ENCODE data around the gene ATG2A. TPM values are rescaled to one million over a fixed set of nuclear protein-coding genes. Genes with fewer than 3 reads are reported as not detected.

Gene ATG2A
- total and polyA plus RNA-seq, 2 of the 8 experiments (the other 6 are each of a cell fraction or from before 2014, with no cell fraction given), result 12.1 to 22.1 TPM

- Histone ChIP-seq H2AFZ (ENCODE audit: low read length) (no peak overlapping the region), H2BK5ac (ENCODE audit: low read depth, low read length) (no peak overlapping the region), H3K27ac (ENCODE audit: low read depth, low read length) (no peak overlapping the region), H4K91ac (replicated peaks; ENCODE audit: insufficient read length, low read length) (no peak overlapping the region), H3K9ac (replicated peaks in 1 of 4; ENCODE audit: extremely low read depth in 1 of 4, low read depth in 3 of 4, low read length in 3 of 4) (no peak overlapping the region), H3K14ac (ENCODE audit: insufficient read length) (no peak overlapping the region), H3K56ac (replicated peaks; ENCODE audit: insufficient read length, low read depth, low read length) (no peak overlapping the region), H4K5ac (ENCODE audit: insufficient read length, low read depth, low read length) (no peak overlapping the region), H3K23me2 (ENCODE audit: low read depth, low read length) (no peaks in the 10 kb centered on the region), H3K4me1 (replicated peaks in 1 of 4; ENCODE audit: control insufficient read depth in 3 of 4, insufficient read depth in 4 of 4, low read length in 3 of 4) (peaks cover 0 to 14% (median 8%) of the 10 kb centered on the region in 4 experiments; a peak in 6 of 7 replicates), H3K79me1 (ENCODE audit: low read depth, low read length) (no peaks in the 10 kb centered on the region), H4K20me1 (replicated peaks in 1 of 2; ENCODE audit: control insufficient read depth in 1 of 2, insufficient read depth in 2 of 2, low read length in 2 of 2) (peaks cover 0 to 2% of the 10 kb centered on the region in 2 experiments), H3K18ac (ENCODE audit: extremely low read depth, low read length) (no peak overlapping the region), H3K79me2 (ENCODE audit: control insufficient read depth in 1 of 2, insufficient read depth in 2 of 2, low read length in 2 of 2) (no peaks in the 10 kb centered on the region), H2BK15ac (ENCODE audit: low read length) (no peak overlapping the region), H3K9me3 (ENCODE audit: insufficient read depth in 2 of 2, low read depth in 1 of 2, low read length in 1 of 2) (no peaks in the 10 kb centered on the region), H3K36me3 (ENCODE audit: control insufficient read depth in 2 of 4, insufficient read depth in 4 of 4, low read length in 3 of 4) (peaks cover 0 to 6% (median 0%) of the 10 kb centered on the region in 4 experiments; a peak in 2 of 8 replicates), H3K4ac (replicated peaks; ENCODE audit: insufficient read length, low read depth, low read length) (no peak overlapping the region), H2BK12ac (ENCODE audit: low read depth, low read length) (no peak overlapping the region), H4K8ac (ENCODE audit: extremely low read depth, insufficient read depth, low read length) (no peak overlapping the region), H3K4me2 (ENCODE audit: insufficient read depth in 1 of 2, low read depth in 2 of 2, low read length in 2 of 2) (no peak overlapping the region), H2BK120ac (replicated peaks; ENCODE audit: low read depth, low read length) (no peak overlapping the region), H2AK5ac (ENCODE audit: low read depth, low read length) (no peak overlapping the region), H3K23ac (ENCODE audit: insufficient read length) (no peak overlapping the region), H3K27me3 (replicated peaks in 1 of 4; ENCODE audit: control insufficient read depth in 3 of 4, extremely low read depth in 1 of 4, insufficient read depth in 3 of 4, low read length in 3 of 4) (no peaks in the 10 kb centered on the region), H3K4me3 (ENCODE audit: extremely low read depth in 1 of 4, insufficient read depth in 2 of 4, low read depth in 3 of 4, low read length in 4 of 4) (no peak overlapping the region), H2BK20ac (ENCODE audit: low read length) (no peak overlapping the region)
- no peak for FAIRE-seq
- ChIA-PET CTCF (ENCODE audit: partially characterized antibody) (interaction anchor here (1.1 to 32.2 kb wide), 7 partner anchors 11 to 56 kb away, joined by 3 to 1058 read pairs (median 4); partner anchors contain the start of genes ATG2A, CDC42BPG and EHD1), POLR2A (ENCODE audit: partially characterized antibody) (interaction anchor here (1.1 to 24.6 kb wide), 4 partner anchors 11 to 113 kb away, joined by 3 to 408 read pairs (median 4); partner anchors contain the start of gene SF1)
- DNase-seq (ENCODE audit: low read depth in 1 of 2, low spot score in 2 of 2), result no peak
- 86% methylated on average over 5 of the region's 5 CpGs; no CpG with 5 or more reads in 1 of the 2 experiments for WGBS, 2 experiments (ENCODE audit: extremely low coverage in 1 of 2, insufficient coverage in 1 of 2, insufficient read length in 1 of 2, insufficient replicate concordance in 2 of 2, low coverage in 1 of 2, low lambda C conversion rate in 2 of 2, missing lambda C conversion rate in 1 of 2)
- TF ChIP-seq ZNF274 (IDR thresholded peaks at IDR 0.05; ENCODE audit: borderline replicate concordance, extremely low read depth, low read length), result no peak
- TF ChIP-seq JUND (IDR thresholded peaks at IDR 0.05; ENCODE audit: low read length), result no peak
- no peak for TF ChIP-seq SP1 (IDR thresholded peaks at IDR 0.05; ENCODE audit: low read depth, low read length)
- no peak for TF ChIP-seq SIRT6 (IDR thresholded peaks at IDR 0.05; ENCODE audit: low read length)
- no peak for TF ChIP-seq TCF12 (IDR thresholded peaks at IDR 0.05; ENCODE audit: low read depth, low read length)
- TF ChIP-seq FOSL1 (IDR thresholded peaks at IDR 0.05; ENCODE audit: insufficient read depth, low read depth, low read length), result no peak
- TF ChIP-seq, protein P1, sequence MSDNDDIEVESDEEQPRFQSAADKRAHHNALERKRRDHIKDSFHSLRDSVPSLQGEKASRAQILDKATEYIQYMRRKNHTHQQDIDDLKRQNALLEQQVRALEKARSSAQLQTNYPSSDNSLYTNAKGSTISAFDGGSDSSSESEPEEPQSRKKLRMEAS (IDR thresholded peaks at IDR 0.05), result no peak
- TF ChIP-seq EZH2 (IDR thresholded peaks at IDR 0.05; ENCODE audit: low read depth, low read length, severe bottlenecking), result no peak
These were observed 25.1 kb downstream of the ATG2A start for GRCh38 chr11:64891880-64892279.
